ENCODE data around the gene PHF12.

- TF ChIP-seq POLR2AphosphoS5 (IDR thresholded peaks at IDR 0.05; ENCODE audit: low read depth, low read length) (no peak), TAF1 (IDR thresholded peaks at IDR 0.05; ENCODE audit: low read depth, low read length) (no peak), POLR2A (IDR thresholded peaks at IDR 0.05; ENCODE audit: low read depth, low read length) (no peak), SPI1 (IDR thresholded peaks at IDR 0.05; ENCODE audit: low read depth, low read length) (no peak), PAX5 (IDR thresholded peaks at IDR 0.05; ENCODE audit: insufficient read depth, low read length, severe bottlenecking) (no peak)
These were observed 8.2 kb upstream of the PHF12 start for GRCh38 chr17:28959471-28959871.
